ENCODE measurements around the gene SRPK2.

Gene SRPK2

DNA sequence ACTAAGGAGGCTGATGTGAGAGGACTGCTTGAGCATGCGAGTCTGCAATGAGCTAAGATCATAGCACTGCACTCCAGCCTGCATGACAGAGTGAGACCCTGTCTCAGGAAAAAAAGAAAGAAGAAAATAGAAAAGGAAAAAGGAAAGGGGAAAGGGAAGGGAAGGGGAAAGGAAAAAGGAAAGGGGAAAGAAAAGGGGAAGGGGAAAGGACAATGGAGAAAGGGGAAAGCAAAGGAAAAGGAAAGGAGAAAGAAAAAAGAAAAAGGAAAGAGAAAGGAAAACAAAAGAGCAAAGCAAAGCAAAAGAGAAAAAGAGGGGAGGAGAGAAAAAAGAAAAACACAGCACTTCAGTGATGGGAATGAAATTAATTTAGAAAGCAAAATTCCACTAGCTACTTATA is 179.3 kb downstream of the SRPK2 start:
- TF ChIP-seq, protein P1, sequence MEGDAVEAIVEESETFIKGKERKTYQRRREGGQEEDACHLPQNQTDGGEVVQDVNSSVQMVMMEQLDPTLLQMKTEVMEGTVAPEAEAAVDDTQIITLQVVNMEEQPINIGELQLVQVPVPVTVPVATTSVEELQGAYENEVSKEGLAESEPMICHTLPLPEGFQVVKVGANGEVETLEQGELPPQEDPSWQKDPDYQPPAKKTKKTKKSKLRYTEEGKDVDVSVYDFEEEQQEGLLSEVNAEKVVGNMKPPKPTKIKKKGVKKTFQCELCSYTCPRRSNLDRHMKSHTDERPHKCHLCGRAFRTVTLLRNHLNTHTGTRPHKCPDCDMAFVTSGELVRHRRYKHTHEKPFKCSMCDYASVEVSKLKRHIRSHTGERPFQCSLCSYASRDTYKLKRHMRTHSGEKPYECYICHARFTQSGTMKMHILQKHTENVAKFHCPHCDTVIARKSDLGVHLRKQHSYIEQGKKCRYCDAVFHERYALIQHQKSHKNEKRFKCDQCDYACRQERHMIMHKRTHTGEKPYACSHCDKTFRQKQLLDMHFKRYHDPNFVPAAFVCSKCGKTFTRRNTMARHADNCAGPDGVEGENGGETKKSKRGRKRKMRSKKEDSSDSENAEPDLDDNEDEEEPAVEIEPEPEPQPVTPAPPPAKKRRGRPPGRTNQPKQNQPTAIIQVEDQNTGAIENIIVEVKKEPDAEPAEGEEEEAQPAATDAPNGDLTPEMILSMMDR (IDR thresholded peaks at IDR 0.05; ENCODE audit: extremely low read depth, insufficient read depth, missing control alignments), result no peak
- in situ Hi-C loops (cut with MboI; ENCODE audit: low pct_unique_long_range_greater_than_20kb, low sequenced_read_pairs, unreplicated experiment), result no loop called here
- DNase-seq (ENCODE audit: low spot score), result no peak

DNA sequence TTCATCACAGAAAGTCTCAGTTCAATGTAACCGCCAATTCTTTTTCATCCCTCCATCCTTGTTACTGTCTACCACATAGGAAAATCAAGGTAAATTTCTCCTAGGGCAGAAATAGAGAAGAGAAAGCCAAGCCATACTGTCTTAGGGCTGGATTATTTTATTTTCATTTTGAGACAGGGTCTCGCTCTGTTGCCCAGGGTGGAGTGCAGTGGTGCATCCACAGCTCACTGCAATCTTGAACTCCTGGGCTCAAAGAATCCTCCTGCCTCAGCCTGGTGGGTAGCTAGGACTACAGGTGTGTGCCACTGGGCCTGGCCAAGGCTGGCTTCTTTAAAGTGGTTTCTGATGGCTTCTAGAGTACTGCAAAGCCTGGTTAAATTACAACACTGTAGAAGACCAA is 181.7 kb downstream of the SRPK2 start:
- no peak for DNase-seq (ENCODE audit: low spot score)
- TF ChIP-seq, protein P1 (IDR thresholded peaks at IDR 0.05; ENCODE audit: extremely low read depth, insufficient read depth, missing control alignments), result no peak
- in situ Hi-C loops (cut with MboI; ENCODE audit: low pct_unique_long_range_greater_than_20kb, low sequenced_read_pairs, unreplicated experiment), result no loop called here

DNA sequence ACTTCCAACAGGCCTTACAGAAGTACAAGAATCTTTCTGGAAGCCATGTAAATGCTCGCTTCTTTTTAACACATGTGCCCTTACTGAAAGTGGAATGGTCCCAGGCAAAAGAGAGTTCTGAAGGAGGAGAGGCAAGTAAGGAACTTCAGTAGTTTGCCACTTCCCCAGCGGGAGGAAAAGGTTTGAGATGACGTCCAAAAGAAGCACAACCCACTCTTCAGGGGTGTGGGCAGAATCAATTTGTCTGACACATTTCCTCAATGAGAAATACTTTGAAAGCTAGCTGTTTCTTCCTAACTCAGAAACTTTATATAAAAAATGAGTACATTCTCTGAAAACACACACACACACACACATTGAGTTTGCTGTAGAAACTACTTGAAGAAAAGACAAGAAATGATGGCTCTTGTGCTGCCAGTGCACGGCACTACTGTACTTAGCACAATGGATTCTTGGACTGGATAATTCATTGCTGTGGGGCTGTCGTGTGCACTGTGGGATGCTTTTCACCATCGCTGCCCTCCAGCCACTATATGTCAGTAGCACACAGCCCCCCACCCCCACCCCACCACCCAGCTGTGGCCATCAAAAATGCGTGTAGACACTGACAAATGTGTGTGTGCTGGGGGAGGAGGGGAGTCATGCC is 183.0 kb downstream of the SRPK2 start:
- DNase-seq (ENCODE audit: low spot score), result no peak
- TF ChIP-seq, protein P1 (IDR thresholded peaks at IDR 0.05; ENCODE audit: extremely low read depth, insufficient read depth, missing control alignments), result no peak
- in situ Hi-C loops (cut with MboI; ENCODE audit: low pct_unique_long_range_greater_than_20kb, low sequenced_read_pairs, unreplicated experiment), result no loop called here

DNA sequence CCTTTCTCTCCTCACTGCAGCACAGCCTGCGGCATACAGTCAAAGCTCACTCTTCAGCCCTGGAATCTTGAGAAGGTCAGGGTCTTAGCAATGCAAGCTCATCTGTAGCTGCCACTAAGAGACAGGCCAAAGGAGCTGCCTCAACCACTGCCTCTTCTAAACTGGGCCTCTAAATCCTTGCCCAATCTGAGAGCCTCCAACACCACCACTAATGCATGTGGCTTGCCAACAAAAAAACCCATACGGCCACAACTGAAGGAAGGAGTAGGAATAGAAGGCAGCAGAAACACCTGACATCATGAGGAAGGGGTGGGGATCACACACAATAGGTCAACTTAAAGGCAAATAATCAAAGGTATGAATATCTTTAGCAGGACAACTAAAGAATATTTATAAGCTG is 183.8 kb downstream of the SRPK2 start:
- in situ Hi-C loops (cut with MboI; ENCODE audit: low pct_unique_long_range_greater_than_20kb, low sequenced_read_pairs, unreplicated experiment), result no loop called here
- DNase-seq (ENCODE audit: low spot score), result no peak
- TF ChIP-seq, protein P1 (IDR thresholded peaks at IDR 0.05; ENCODE audit: extremely low read depth, insufficient read depth, missing control alignments), result no peak

DNA sequence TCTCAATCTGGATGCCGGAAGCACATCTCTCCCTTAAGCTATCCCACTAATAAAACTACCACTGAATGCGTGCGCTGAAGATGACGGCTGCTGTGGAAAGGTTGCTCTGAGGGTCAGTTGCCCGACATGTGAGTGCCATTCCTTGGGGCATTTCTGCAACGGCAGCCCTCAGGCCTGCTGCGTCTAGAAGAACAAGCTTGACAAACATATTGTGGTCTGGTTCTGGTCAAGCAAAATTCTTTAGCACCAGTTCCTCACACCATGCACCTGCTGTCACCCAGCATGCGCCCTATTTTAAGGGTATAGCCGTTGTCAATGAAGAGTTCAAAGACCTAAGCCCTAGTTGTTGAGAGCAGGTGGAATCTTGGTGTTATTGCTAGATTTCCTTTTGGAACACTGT is 184.2 kb downstream of the SRPK2 start:
- in situ Hi-C loops (cut with MboI; ENCODE audit: low pct_unique_long_range_greater_than_20kb, low sequenced_read_pairs, unreplicated experiment), result no loop called here
- TF ChIP-seq, protein P1 (IDR thresholded peaks at IDR 0.05; ENCODE audit: extremely low read depth, insufficient read depth, missing control alignments), result no peak
- no peak for DNase-seq (ENCODE audit: low spot score)

DNA sequence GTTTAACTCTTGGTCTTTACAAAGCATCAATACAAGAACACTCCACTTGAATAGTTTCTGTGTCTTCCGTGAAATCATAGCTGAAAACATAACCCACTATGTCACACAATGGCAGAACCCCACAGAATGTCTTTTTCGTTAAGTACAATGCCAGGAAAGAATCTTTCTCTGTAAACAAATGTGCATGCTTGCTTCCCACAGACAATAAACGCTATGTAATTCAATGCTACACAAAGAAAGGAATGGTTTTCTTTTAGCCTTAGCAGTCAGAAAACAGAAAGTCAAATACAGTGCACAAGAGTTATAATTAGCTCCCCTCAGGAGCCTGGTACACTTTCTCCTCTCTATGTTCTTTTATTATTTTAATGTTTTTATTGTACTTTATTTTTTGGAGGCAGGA is 186.1 kb downstream of the SRPK2 start:
- no peak for DNase-seq (ENCODE audit: low spot score)
- TF ChIP-seq, protein P1 (IDR thresholded peaks at IDR 0.05; ENCODE audit: extremely low read depth, insufficient read depth, missing control alignments), result no peak
- in situ Hi-C loops (cut with MboI; ENCODE audit: low pct_unique_long_range_greater_than_20kb, low sequenced_read_pairs, unreplicated experiment), result no loop called here

All from GM13977 (cell line).